ENCODE data around the gene SUGCT.

The SUGCT gene

DNA sequence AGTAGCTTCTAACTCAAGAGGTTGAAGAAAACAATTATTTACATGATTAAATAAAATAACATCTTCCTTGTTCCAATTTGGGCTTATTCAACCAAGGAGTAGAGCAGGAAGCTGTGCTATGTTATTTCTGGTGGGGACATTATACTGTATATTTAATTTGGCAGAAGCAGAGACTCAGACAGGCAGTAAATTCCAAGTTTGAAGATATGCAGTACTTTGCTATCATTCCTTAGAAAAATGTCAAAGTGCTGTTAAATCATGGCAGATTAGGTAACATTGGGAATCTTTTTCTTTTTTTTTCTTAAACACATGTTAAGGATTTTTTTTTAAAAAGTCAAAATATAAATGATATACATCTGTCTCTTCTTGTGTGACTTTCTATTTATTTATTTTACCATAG, 190.1 kb downstream of the SUGCT start:
- no peak for DNase-seq

- no peak for DNase-seq
These were observed 192.3 kb downstream of the SUGCT start for GRCh38 chr7:40327113-40327512.

DNA sequence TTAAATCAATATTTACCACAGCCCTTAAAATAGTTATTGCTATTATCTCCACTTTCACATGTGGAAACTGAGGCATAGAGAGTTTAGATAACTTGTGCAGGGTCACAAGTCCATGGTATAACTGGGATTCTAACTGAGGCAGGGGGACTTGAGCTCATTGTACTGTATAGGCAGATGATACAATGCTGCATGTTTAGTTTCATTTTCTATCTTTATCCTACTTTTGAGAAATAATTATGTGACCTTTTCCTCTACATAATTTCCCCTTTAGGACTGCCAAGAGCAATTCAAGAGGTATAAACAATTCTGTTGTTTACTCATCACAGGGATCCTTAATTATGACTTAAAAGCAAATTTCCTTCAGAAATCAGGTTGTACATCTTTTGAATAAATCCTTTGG, 193.1 kb downstream of the SUGCT start:
- DNase-seq, result no peak

- peak in 4 of 51 donors; percentile 1 to 85 (median 2) for DNase-seq
These were observed 194.9 kb downstream of the SUGCT start for GRCh38 chr7:40329601-40330153.

DNA sequence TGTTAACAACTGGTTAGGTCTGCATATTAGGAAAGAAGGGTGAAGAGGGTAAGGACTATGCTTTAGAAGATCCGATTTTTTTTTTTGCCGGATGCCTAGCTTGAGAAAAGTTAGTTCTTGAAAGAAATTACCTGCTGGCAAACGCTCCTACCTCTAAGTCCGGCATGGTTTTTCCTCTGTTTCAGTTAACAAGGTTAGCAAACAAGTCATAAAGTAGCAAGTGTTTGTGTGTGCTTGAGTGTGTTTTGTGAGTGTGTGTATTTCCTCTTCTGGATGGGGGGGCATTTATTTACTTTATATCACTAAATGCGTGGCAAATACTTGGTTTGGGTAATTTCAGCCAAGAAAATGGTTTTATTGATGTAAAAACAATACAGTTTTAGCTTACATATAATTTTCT, 195.6 kb downstream of the SUGCT start:
- DNase-seq, result no peak

DNA sequence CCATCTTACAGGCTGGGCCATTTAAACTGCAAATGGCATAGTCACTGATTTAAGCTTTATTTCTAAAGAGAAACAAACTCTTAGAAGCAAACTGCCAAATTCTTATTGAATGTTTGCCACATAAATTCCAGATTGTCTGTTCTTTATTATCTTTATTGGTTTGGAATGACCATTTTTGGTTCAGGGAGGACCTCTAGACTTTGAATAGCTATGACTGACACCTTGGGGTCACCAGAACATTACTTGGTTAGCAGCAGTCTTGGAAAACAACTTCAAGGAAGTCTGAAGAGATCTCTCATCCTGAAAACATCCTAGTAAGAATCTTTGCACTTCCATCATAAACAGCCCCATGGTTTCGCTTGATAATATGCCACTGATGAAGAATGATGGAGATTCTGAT, 197.1 kb downstream of the SUGCT start:
- DNase-seq, result no peak

DNA sequence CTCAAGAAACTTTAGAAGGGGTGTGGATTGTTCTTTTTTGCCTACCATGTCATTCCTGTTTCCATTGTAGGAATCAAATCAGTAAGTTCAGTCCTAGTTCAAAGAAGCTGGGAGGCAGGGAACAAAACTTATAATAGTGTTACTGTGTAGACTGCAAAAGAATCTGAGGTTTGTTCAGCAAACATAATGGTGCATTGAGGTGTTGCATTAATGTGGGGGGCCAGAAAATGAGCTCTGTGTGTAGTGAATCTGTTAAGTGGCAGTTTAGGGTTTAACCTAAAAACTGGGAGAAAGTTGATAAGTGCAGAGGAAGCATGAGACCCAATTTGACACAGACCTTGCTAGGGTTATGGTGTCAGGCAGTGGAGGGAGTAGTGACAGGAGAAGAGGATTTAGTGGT, 197.7 kb downstream of the SUGCT start:
- no peak for DNase-seq

DNA sequence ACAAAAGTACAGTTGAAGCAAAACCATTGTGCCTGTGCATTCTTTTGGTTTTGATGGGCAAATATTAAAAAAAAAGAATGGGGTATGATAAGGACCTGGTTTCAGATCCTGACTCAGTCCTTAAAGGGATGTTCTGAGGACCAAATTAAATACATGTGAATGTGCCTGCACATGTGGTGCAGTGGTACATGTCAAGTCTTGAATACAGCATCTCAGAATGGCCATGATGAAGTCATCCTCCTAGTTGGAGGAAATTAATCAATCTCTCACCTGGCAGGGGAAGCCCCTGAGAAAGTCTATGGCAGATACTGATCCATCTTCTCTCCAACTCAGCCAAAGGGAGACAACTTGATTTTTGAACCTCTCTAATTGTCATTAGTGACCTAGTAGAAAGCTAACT, 207.0 kb downstream of the SUGCT start:
- no peak for DNase-seq

- DNase-seq, result no peak
These were observed 211.7 kb downstream of the SUGCT start for GRCh38 chr7:40346554-40346953.

DNA sequence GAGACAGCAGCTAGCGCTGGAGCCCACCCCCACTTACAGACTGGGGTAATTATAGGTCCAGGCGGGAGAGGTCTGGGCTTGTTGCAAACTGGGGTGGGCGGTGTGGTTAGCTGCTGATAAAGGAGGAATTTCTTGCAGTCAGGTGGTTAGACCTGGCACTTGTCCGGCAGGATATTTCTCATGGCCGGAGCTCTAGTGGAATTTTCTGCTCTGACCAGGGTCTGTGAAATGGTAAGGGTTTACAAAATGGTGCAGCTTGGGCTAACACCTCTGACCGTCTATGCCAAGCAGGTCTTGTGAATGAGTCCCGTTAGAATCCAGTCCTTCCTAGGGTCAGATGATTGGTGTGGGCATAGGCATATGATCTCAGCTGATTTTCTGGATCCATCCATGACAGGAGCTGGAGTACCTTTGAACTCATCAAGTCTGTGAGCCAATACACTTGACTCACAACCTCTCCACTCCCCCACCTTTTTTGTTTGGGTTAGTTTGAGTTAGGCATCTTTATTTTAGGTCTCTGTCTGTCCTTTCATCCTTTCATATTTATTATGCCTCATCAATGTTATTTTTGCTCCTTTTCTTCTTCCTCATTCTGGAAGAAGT, 213.4 kb downstream of the SUGCT start:
- DNase-seq, result no peak

DNA sequence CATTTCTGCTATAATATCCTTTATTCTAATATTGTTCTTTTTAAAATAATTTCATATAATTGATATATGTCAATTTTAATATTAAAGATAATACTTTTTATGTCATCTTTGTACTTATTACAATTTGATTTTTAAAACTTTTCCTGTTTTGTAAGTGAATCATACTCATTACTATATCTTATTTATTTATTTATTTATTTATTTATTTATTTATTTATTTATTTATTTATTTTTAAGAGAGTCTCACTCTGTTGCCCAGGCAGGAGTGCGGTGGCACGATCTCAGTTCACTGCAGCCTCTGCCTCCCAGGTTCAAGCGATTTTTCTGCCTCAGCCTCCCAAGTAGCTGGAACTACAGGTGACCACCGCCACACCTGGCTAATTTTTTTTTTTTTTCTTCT, 215.3 kb downstream of the SUGCT start:
- DNase-seq, result no peak

DNA sequence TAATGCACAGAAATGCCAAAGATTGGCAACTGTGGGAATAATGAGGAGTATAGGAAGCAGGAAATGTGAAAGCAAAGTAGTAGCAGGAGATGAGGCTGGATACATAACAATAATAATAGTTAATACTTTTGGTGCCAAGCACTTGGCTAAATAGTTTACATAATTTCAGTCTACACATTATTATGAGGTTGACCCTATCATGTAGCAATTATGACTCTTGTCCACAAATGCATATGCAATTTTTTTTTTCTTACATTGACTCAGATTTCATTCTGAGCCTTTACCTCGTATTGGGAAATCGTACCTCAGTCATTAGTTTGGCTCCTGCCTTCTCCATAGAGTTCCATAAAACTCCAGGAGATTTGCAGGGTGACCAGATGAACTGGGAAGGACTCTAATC, 219.9 kb downstream of the SUGCT start:
- no peak for DNase-seq

GRCh38 chr7:40356312-40356711, 221.5 kb downstream of the SUGCT start:
- no peak for DNase-seq

DNA sequence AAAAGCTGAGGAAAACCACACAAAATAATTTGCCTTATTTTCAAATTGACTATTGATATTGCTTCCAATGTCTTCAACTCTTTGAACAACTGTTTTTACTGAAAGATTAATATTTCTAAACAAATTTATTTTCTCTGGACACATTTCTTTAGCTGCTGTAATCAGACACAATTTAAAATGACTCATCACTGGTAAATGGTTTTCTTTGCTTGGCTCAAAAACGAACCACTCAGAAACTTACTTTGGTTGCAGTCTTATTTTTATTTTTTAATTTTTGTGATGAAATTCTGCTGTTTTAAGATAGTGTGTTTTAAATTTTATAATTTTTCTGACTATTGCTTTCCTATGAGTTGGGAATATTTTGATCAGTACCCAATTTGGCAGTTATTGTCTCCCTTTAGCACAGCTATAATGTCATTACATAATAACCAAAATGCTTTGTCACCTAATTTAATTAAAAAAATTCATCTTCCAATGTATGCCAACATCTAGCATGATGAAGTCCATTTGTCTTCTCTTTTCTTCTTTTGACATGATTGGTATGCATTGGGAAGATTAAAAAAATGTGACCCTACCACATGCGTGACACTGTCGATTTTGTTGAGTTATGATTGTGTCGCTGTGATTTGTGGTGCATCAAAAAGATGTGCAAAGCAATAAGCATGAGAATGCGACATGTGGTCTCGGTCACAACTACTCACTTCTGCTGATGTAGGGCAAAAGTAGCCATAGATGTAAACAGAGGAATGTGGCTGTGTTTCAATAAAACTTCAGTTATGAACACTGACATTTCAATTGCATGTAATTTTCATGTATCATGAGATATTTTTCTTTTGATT, 222.3 kb downstream of the SUGCT start:
- no peak for DNase-seq

DNA sequence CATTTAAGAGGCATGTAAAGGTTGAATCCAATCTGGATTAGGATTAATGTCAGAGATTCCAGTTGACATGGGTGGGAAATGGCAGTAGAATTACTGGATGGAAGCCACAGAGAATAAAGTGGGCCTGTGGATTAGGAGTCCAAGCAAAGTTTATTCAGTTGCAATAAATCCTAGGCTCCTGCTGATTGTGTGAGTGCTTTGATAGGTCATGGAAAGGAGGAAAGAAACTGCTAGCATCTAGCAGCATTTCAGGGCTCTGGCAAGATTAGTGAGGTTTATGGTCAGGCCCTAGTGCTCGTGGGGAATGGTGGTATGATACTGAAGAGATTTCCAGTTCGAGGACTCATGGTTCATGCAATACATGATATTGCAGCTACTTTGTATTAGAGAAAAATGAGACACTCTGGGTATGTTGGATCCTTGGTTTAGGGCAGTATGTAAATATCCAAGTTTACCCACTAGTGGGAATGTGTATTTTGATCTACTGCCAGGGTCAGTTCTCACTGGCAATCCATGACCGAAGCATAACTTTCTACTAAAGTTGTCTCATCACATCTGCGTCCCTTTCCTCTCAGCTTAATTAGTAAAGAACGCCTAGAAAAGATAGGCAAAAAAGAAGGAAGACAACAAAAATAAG, 235.0 kb downstream of the SUGCT start:
- DNase-seq, result no peak

DNA sequence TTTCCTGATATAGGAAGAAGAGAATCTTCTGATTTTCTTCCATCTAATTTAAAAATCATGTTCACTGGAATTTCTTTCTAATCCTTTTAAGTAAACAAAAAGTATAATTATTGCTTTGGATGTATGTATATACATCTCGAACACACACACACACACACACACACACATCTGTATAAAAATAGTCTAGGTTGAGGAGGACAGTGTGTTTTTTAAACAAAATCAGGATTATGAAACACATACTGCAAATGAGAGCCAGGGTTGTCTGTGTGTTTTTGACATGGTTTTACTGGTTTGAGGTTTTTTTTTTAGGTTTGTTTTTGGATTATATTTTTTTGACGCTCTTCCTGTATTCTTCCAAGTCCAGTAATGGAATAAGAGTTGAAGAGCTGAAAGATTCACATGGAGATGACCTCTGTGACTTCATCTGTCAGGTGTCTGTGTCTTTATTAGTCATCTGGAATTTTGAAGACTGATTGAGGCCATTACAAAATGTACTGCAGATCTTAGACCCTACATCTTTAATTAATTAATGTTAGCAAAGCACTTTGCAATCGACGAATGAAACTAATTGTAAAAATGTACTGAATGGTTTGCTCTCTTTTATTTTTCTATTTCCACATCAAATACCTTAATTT, 237.1 kb downstream of the SUGCT start:
- no peak for DNase-seq

- DNase-seq, result no peak
These were observed 239.8 kb downstream of the SUGCT start for GRCh38 chr7:40374575-40374974.

GRCh38 chr7:40380111-40380510, 245.3 kb downstream of the SUGCT start:
- no peak for DNase-seq

DNA sequence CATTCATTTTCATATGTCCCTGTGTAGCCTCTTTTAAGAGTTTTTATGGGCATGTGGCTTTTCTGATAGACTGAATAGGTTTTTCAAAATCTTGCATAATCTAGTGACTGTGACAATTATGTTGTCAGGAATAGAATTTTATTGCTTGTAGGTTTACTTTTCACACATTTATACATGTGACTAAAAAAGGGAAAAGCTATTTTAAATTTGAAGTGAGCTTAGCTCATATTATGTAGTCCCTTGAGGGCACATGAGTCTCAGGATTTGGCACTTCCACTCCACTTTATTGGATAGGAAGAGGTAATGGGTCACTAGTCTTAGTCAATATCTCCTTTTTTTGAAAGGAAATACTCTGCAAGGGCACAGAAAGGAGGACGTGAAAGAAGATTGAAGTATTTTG, 247.3 kb downstream of the SUGCT start:
- no peak for DNase-seq

DNA sequence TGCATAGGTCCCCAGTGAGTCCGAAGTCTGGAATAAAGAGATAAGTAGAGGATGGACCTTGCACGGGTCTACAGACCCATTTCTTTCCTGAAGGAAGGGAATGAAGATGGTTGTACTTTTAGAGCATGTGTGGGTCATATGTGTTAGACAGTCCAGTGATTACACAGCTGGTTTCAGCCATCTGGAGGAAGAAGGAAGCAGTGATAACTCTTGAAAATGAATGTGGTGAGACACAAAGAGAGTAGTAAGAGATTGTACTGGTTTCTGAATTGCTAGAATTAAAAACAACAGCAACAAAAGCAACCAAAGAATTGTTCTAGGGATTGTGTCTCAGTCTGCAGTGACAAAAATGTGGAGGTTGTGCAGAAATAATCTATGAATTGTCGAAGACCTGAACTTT, 258.9 kb downstream of the SUGCT start:
- no peak for DNase-seq

GRCh38 chr7:40394400-40394799, 259.6 kb downstream of the SUGCT start:
- DNase-seq, result no peak

DNA sequence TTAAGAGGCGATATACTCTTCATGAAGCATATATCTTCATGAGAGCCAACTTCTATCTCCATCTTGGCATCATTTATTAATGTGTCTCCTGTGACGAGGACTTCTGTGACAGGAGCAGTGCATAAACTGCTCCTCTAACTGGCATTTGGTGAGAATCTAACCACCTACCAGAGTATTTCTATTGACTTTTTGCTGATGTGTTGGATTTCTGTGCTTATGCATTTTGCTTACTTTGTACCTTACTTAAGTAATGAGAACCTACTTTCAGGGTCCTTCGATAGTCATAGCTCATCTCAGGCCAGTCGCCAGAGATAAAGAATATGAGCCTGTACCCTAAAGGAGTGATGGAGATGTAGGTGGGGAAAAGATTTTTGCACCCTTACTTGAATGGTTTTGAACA, 265.7 kb downstream of the SUGCT start:
- DNase-seq, result no peak

Measured in hypothalamus (tissue), 51 donors.